Measurements from ENCODE around the gene RAB11FIP4. TPM values are rescaled to one million over a fixed set of nuclear protein-coding genes. Genes with fewer than 3 reads are reported as not detected.

Gene RAB11FIP4, protein sequence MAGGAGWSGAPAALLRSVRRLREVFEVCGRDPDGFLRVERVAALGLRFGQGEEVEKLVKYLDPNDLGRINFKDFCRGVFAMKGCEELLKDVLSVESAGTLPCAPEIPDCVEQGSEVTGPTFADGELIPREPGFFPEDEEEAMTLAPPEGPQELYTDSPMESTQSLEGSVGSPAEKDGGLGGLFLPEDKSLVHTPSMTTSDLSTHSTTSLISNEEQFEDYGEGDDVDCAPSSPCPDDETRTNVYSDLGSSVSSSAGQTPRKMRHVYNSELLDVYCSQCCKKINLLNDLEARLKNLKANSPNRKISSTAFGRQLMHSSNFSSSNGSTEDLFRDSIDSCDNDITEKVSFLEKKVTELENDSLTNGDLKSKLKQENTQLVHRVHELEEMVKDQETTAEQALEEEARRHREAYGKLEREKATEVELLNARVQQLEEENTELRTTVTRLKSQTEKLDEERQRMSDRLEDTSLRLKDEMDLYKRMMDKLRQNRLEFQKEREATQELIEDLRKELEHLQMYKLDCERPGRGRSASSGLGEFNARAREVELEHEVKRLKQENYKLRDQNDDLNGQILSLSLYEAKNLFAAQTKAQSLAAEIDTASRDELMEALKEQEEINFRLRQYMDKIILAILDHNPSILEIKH
- total RNA-seq (2022; extraction: Qiagen RNA extraction) = 1.2 to 2.2 TPM (median 1.7 TPM) in 5 replicates

GRCh38 chr17:31391496-31391949, at the start of gene RAB11FIP4:
Gene RAB11FIP4 (plus strand): TSS chr17:31391675. CDS start chr17:31391853, 178 bp downstream.

Other genes with a start within 250 kb of the RAB11FIP4 start
- not detected in 5 replicates for gene OMG, start 94.4 kb upstream of the RAB11FIP4 start, total RNA-seq (2022; extraction: Qiagen RNA extraction)
- gene EVI2B, start 77.6 kb upstream of the RAB11FIP4 start, total RNA-seq (2022; extraction: Qiagen RNA extraction) = 0.02 to 0.06 TPM (median 0.06 TPM) in 3 of 5 replicates, not detected in the others
- not detected in 5 replicates for gene EVI2A, start 70.1 kb upstream of the RAB11FIP4 start, total RNA-seq (2022; extraction: Qiagen RNA extraction)